Astrocyte of the spinal cord (primary cell): ENCODE measurements around the gene AKT3.
"Not testable (repeated sequence)": the region's sequence is repeated elsewhere in the genome, so short reads cannot be mapped to it uniquely, and the experiment has no call there.

ENCODE experiments used
- DNase-seq: peaks from one replicate; pipeline ENCODE4 v3.0.0; 2011; ENCODE audit warnings: low read depth, low spot score
- H3K4me3 ChIP-seq: 2 replicates; pipeline ENCODE4 v1.5.1; 2011; ENCODE audit warnings: low read depth, mild to moderate bottlenecking, low read length, moderate library complexity
- in situ Hi-C: cut with HindIII; loops from 2 replicates; pipeline ENCODE4 v1.10.0; 2017; ENCODE audit warnings: low sequenced_read_pairs
- TF ChIP-seq, protein P1 (sequence below): IDR thresholded peaks from 2 replicates; pipeline ENCODE4 v1.5.1; 2012; ENCODE audit warnings: low read depth, mild to moderate bottlenecking, low read length, inconsistent platforms

AKT3 gene

DNA sequence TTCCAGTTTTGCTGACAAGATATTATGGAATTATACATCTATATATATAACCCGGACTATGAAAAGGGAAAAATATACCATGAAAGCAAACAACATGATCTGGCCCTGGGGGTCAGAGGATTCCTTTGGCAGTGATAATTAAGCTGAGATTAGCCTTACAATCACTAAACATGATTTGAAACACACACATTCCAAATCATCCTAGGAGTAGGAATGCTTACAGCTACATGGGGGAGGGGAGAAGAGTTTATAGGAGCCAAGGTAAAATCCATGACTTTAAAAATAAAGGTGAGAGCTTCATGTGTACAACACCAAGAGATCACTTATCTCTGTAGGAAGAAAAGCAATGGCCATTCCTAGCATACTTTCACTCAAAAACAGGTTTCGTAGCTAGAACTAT lies 57.6 kb downstream of the AKT3 start:
- no peak overlapping the region for H3K4me3 ChIP-seq
- in situ Hi-C loops = no loop called here
- no peak for DNase-seq
- TF ChIP-seq, protein P1, sequence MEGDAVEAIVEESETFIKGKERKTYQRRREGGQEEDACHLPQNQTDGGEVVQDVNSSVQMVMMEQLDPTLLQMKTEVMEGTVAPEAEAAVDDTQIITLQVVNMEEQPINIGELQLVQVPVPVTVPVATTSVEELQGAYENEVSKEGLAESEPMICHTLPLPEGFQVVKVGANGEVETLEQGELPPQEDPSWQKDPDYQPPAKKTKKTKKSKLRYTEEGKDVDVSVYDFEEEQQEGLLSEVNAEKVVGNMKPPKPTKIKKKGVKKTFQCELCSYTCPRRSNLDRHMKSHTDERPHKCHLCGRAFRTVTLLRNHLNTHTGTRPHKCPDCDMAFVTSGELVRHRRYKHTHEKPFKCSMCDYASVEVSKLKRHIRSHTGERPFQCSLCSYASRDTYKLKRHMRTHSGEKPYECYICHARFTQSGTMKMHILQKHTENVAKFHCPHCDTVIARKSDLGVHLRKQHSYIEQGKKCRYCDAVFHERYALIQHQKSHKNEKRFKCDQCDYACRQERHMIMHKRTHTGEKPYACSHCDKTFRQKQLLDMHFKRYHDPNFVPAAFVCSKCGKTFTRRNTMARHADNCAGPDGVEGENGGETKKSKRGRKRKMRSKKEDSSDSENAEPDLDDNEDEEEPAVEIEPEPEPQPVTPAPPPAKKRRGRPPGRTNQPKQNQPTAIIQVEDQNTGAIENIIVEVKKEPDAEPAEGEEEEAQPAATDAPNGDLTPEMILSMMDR = no peak

DNA sequence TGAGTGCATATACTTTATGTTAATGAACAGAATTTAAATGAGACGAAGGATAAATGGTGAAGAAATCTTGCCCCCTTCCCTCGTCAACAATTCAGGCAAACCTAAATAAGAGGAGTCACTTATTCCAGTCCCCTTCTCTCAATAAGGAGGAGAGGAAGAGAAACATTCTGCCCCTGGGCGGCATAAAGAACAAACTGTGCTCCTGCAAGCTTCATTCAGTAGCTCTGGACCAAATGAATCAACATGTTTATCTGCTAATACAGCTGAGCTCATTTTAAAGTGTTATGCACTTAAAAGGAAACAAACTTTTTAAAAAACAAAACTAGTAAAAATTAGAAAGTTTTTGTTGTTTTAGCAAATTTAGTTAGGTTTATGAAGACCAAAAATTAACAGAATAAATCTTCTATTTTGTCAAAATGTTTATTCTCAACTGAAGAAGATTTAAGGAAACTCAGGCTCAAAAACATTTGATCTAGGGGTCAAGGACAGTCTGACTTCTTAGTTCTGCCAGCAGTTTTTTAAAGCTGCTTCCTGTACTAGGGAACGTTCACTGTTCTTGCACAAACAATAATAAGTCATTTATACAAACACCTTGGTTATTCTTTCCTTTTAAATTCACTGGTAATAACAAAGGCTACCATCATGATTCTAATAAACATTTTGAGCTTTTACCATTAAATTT lies 58.3 kb downstream of the AKT3 start:
- no peak overlapping the region for H3K4me3 ChIP-seq
- DNase-seq = no peak
- TF ChIP-seq, protein P1 = no peak
- in situ Hi-C loops = no loop called here

DNA sequence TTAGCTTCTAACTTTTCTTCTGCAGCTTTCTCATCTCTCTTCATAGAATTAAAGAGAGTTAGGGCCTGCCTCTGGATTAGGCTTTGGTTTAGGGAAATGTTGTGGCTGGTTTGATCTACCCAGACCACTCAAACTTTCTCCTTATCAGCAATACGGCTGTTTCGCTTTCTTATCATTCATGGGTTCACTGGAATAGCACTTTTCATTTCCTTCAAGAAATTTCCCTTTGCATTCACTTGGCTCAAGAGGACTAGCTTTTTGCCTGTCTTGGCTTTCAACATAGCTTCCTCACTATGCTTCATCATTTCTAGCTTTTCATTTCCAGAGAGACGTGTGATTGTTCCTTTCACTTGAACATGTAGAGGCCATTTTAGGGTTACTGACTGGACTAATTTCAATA lies 59.6 kb downstream of the AKT3 start:
- TF ChIP-seq, protein P1 = no peak
- no peak for DNase-seq
- H3K4me3 ChIP-seq = no peak overlapping the region
- in situ Hi-C loops = no loop called here

DNA sequence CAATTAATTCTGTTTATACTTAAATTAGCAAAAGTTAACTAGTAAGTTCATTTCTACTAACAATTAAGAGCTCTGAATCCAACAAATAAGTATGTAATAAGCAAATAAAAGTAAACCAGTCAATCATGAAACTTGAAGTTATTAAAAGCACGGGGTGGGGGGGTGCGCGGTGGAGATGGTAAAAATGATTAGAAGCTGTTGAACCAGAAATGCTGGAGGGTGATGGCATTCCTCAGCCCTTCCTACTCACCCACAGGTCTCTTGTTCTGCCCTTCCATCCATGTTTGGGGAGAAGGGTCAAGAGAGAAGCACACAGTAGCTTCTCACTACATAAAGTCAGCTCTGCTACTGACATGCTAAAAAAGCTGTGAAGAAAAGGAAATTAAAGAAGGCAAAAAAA lies 63.5 kb downstream of the AKT3 start:
- in situ Hi-C loops = no loop called here
- no peak overlapping the region for H3K4me3 ChIP-seq
- TF ChIP-seq, protein P1 = no peak
- no peak for DNase-seq

DNA sequence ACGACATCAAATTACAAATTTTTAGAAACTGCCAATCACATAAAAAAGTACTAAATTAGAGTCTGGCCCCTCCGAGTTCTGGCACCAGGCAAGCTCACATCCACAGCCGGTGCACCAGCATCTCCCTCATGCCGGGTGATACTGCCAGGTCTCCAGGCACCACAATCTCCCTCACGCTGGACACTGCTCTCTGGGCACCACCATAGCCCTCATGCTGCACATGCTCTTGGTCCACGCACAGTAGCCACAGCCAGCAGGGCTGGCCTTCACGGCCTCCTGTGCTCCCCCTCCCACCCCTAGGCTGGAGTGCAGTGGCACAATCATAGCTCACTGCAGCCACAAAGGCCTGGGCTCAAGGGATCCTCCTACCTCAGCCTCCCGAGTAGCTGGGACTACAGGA lies 65.5 kb downstream of the AKT3 start:
- no peak for DNase-seq
- in situ Hi-C loops = no loop called here

DNA sequence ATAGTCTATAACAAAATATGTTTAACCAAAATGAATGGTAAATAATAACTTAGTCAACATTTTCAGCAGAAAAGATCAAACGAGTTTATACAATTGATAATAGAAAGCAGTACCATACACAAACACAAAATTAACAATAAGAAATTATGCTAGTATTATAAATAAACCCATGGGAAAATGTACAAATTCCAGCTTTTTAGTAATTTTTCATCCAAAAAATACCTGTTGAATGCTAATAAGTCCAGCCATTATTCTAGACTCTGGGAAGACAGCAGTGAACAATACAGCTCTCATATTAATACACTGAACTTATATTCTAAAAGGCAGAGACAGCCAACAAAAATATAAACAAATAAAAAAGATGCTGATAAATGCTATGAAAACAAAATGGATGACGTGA lies 66.3 kb downstream of the AKT3 start:
- in situ Hi-C loops = no loop called here
- TF ChIP-seq, protein P1 = no peak

More for the DNA sequence above, 65.5 kb downstream of the AKT3 start:
- no peak overlapping the region for H3K4me3 ChIP-seq
- TF ChIP-seq, protein P1 = no peak

DNA sequence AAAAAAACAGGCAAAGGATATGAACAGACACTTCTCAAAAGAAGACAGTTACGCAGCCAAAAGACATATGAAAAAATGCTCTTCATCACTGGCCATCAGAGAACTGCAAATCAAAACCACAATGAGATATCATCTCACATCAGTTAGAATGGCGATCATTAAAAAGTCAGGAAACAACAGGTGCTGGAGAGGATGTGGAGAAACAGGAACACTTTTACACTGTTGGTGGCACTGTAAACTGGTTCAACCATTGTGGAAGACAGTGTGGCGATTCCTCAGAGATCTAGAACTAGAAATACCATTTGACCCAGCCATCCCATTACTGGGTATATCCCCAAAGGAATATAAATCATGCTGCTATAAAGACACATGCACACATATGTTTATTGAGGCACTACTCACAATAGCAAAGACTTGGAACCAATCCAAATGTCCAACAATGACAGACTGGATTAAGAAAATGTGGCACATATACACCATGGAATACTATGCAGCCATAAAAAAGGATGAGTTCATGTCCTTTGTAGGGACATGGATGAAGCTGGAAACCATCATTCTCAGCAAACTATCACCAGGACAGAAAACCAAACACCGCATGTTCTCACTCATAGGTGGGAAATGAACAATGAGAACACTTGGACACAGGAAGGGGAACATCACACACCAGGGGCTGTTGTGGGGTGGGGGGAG lies 77.5 kb downstream of the AKT3 start:
- in situ Hi-C loops, DNase-seq, H3K4me3 ChIP-seq: not testable (repeated sequence)

More for the DNA sequence above, 66.3 kb downstream of the AKT3 start:
- no peak overlapping the region for H3K4me3 ChIP-seq
- DNase-seq = no peak
